GM12864 (cell line): ENCODE measurements around the gene RHBDL3.

Experiments used
- DNase-seq: peaks from one replicate; pipeline ENCODE4 v3.0.0-alpha.2; 2011; ENCODE audit warnings: low read depth
- H3K4me3 ChIP-seq: 2 replicates; pipeline ENCODE4 v1.5.1; 2011; ENCODE audit warnings: mild to moderate bottlenecking, low read depth, low read length, control low read depth
- TF ChIP-seq, protein P1 (sequence below): IDR thresholded peaks from 2 replicates; pipeline ENCODE4 v1.5.1; 2011; ENCODE audit warnings: low read depth, mild to moderate bottlenecking, moderate library complexity, low read length, control low read depth, inconsistent platforms; ENCODE audit errors: missing control alignments

The RHBDL3 gene

DNA sequence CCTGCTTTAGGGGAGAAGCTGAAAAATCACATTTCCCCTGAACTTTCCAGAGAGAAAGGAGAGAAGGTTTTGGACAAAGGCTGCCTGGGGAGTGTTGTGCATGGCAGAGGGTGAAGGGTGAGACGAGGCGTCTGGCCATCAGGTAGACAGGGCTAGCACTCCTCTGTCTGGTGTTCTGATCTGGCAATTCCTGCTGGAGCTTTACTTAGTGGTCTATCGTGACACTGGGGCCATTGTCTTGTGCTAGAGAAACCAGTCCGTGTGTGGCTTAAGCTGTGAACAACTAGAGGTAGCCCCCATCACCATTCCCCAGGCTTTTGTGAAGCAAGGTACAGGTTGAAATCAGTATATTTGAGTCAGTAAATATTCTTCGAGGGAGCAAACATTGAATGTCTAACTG, 8.5 kb downstream of the RHBDL3 start:
- no peak overlapping the region for H3K4me3 ChIP-seq
- TF ChIP-seq, protein P1, sequence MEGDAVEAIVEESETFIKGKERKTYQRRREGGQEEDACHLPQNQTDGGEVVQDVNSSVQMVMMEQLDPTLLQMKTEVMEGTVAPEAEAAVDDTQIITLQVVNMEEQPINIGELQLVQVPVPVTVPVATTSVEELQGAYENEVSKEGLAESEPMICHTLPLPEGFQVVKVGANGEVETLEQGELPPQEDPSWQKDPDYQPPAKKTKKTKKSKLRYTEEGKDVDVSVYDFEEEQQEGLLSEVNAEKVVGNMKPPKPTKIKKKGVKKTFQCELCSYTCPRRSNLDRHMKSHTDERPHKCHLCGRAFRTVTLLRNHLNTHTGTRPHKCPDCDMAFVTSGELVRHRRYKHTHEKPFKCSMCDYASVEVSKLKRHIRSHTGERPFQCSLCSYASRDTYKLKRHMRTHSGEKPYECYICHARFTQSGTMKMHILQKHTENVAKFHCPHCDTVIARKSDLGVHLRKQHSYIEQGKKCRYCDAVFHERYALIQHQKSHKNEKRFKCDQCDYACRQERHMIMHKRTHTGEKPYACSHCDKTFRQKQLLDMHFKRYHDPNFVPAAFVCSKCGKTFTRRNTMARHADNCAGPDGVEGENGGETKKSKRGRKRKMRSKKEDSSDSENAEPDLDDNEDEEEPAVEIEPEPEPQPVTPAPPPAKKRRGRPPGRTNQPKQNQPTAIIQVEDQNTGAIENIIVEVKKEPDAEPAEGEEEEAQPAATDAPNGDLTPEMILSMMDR = no peak
- DNase-seq = no peak

DNA sequence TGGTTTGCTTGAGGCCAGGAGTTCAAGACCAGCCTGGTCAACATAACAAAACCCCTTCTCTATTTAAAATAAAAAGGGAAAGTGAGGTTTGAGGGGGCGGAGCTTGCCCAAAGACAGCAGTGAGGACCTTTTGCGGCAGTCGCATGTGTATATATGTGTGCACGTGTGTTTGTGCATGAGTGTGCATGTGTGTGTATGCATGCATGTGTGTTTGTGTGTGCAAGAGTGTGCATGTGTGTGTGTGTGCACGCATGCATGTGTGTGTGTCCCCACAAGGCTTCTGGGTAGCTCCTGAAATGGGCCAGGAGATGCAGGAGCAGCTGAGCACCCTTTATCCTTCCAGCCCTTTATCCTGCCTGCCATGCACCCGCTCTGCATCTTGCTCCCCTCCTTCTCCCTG, 9.0 kb downstream of the RHBDL3 start:
- H3K4me3 ChIP-seq = no peak overlapping the region
- TF ChIP-seq, protein P1 = no peak
- no peak for DNase-seq

DNA sequence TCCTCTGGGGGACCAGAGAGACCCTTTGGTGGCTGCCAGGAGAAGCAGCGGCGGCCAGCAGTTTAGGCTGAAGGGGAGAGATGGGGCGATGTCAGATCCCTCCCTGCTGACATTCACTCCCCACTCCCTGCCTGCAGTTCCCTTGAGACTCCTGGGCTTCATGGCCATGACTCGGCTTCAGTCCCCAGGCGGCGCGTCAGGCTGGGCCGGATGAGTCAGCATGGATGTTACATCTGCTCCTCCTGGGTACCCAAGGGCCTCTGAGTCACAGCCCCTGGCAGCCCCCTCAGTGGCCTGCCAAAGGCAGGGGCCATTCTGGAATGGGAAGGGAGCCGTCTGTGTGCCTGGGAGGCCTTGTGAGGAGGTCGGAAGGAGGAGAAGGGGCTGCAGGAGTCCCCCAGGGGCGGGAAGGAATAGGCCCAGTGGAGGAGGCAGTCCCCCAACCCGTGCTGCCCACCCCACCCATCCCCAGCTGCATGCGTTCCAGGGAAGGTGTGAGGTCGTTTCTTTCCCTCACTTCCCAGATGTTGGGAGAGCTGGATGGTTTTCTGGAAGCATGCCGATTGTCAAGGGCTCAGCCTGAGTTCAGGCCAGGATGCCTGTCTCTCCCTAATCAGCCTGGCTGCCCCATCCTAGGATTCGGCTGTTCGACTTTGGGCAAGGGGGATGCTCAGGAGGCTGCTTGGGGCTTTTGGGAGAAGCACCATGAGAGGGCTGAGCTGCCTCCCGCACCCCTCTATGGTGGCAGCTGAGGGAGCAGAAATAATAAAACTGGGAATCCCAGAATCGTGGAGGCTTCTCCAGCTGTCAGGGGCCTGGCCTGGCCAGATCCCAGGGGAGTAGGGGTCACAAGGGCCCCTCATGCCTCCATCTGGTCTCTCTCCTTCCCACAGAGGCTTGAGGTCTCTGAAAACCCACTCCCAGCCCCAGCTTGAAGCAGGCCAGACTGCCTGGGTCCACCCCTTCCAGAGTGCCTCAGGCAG, 9.7 kb downstream of the RHBDL3 start:
- no peak overlapping the region for H3K4me3 ChIP-seq
- no peak for DNase-seq

DNA sequence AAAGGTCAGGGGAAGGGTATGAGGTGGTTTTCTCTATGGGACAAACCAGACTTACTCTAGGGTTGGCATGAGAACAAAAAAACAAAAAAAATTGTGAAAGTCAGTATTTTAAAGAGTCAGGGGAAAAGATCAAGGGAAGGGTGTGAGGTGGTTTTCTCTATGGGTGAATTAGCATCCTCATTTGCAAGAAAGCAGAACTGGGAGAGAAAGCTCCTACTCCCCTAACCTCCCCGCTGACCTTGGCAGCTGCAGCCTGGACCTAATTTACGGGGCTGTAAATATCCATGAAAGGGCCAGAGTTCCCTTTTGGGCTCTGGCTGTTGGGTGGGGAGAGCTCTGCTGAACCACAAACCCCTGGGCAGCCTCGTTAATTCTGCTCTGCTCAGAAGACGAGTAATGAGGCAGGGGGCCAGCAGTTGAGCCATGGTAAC, 10.6 kb downstream of the RHBDL3 start:
- H3K4me3 ChIP-seq = no peak overlapping the region
- no peak for DNase-seq
- TF ChIP-seq, protein P1 = no peak

More for the DNA sequence above, 9.7 kb downstream of the RHBDL3 start:
- TF ChIP-seq, protein P1 = no peak

DNA sequence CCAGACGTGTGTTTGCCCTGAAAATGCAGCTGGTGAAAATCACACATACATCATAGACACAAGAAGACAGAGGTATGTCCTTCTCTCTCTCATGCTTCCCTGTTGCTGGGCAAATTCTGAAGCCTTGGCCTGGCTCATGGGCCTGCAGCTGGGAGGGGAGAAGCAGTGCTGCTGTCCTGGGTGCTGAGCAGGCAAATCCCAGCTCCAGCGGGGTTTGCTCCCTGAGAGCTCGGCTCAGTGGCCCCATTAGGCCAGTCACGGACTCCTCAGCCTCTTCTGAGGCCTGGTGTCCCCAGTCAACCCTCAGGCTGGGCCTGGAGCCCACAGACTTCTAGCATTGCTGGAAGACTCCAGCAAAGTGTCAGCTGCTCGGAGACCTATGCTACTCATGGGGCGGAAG, 11.7 kb downstream of the RHBDL3 start:
- H3K4me3 ChIP-seq = no peak overlapping the region
- no peak for DNase-seq
- TF ChIP-seq, protein P1 = no peak

DNA sequence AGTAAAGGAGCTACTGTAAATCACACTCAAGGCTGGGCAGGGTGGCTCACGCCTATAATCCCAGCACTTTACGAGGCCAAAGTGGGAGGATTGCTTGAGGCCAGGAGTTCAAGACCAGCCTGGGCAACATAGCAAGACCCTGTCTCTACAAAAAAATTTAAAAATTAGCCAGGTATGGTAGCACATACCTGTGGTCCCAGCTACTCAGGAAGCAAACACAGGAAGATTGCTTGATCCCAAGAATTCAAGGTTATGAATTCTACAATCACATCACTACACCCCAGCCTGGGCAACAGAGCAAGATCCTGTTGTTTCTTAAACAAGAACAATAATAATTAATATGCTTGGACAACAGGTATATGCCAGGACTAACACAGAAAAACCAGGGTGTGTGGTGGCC, 13.2 kb downstream of the RHBDL3 start:
- H3K4me3 ChIP-seq = no peak overlapping the region
- DNase-seq = no peak
- TF ChIP-seq, protein P1 = no peak
